ENCODE results near the gene CNGA1.
"Not testable (repeated sequence)": the region's sequence is repeated elsewhere in the genome, so short reads cannot be mapped to it uniquely, and the experiment has no call there.

CNGA1 gene

DNA sequence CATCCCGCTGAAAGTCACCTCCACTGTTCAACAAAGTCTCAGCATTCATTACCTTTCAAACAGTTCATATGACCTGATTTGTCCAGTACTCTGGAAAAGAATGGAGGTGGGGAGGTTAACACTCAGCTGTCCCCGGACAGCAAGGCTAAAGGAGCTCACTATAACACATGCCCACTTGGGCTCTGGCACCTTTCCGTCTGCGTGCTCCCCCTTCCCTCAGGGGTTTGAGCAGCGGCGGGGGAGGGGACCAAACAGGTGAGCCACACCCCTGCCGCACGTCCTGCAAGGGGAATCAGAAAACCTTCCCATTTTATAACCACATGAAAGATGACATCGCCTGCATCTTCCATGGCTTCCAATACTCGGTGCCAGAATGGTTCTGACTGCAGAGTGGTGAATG lies 62.2 kb downstream of the CNGA1 start:
- Histone ChIP-seq H3K4me2 (ENCODE audit: low read length) (no peak overlapping the region), H3K36me3 (ENCODE audit: insufficient read depth, low read length) (no peaks in the 10 kb centered on the region), H3K9me3 (replicated peaks; ENCODE audit: low read length) (no peaks in the 10 kb centered on the region), H3K9ac (ENCODE audit: low read depth, low read length) (no peak overlapping the region), H3K27me3 (ENCODE audit: control insufficient read depth, insufficient read depth, low read length) (peaks cover 18% of the 10 kb centered on the region), H3K4me1 (ENCODE audit: control insufficient read depth, insufficient read depth, low read length) (no peaks in the 10 kb centered on the region), H3K4me3 (ENCODE audit: low read length) (no peak overlapping the region)

DNA sequence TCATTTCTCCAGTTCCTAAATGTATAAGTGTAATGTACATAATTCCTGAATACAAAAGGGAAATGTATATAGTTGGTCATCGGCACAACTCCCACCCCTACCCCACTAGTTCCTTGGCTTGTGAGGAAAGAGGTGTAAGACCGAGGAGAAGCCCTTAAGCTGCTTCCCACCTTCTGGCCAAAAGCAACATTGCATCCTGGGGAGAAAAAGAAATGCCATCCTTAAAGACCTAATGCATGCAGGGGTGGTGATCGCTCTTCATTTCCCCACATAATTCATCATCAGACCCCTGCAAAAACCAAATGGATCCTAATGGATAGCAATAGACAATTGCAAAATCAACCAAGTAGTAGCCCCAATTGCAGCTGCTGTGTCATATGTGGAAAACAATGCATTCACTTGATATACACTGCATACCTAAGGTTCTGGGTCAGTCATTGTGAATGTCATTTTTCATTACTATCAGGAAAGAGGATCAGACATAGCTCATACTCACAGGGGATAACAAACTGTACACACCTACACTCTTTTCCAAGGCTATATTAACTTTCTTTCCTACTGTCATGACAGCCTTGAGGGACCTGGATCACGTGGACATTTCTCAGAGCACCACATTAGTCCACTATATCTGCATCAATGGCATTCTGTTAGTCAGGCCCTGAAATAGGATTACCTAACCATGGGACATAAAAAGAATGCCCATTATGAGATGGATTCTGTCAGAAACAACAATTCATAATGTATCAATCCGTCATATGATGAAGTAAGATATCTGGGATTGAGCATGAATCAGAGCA lies 70.4 kb downstream of the CNGA1 start:
- Histone ChIP-seq H3K27me3 (ENCODE audit: control insufficient read depth, insufficient read depth, low read length) (peaks cover 7% of the 10 kb centered on the region), H3K4me3 (ENCODE audit: low read length) (no peak overlapping the region), H3K36me3 (ENCODE audit: insufficient read depth, low read length) (no peaks in the 10 kb centered on the region), H3K9ac (ENCODE audit: low read depth, low read length) (no peak overlapping the region), H3K4me2 (ENCODE audit: low read length) (no peak overlapping the region), H3K4me1 (ENCODE audit: control insufficient read depth, insufficient read depth, low read length) (no peaks in the 10 kb centered on the region), H3K9me3 (replicated peaks; ENCODE audit: low read length) (no peaks in the 10 kb centered on the region)

DNA sequence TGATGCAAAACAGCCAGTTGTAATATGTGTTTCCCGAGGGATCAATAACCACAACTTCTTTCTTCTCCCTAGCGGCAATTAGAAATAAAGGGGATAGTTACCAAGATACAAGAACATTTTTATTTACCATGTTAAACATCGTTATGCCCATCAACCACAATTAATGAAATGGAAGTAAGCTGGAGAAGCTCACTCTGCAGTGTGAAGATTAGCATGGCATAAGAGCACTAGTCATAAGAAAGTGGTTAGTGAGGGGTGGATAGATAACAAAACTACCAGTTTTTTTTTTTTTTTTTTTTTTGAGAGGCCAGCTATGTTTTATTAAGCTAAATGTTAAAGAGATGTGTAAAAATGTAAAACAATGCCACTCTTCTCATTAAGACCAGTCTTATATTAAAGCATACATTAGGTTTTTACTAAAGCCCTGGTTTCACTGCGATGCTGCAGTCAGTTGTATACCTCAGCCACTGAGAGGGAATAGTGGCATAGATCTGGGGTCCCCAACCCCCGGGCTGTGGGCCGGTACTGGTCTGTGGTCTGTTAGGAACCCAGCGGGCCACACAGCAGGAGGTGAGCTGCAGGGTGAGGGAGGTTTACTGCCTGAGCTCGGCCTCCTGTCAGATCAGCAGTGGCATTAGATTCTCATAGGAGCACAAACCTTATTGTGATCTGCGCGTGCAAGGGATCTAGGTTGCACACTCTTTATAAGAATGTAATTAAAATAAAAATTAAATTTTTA lies 74.2 kb downstream of the CNGA1 start:
- no peak overlapping the region for H3K4me2 ChIP-seq (ENCODE audit: low read length)
- no peak overlapping the region for H3K9ac ChIP-seq (ENCODE audit: low read depth, low read length)
- H3K36me3 ChIP-seq (ENCODE audit: insufficient read depth, low read length) = no peaks in the 10 kb centered on the region
- no peaks in the 10 kb centered on the region for H3K4me1 ChIP-seq (ENCODE audit: control insufficient read depth, insufficient read depth, low read length)
- peaks cover 12% of the 10 kb centered on the region for H3K27me3 ChIP-seq (ENCODE audit: control insufficient read depth, insufficient read depth, low read length)
- no peaks in the 10 kb centered on the region for H3K9me3 ChIP-seq (replicated peaks; ENCODE audit: low read length)
- no peak overlapping the region for H3K4me3 ChIP-seq (ENCODE audit: low read length)

DNA sequence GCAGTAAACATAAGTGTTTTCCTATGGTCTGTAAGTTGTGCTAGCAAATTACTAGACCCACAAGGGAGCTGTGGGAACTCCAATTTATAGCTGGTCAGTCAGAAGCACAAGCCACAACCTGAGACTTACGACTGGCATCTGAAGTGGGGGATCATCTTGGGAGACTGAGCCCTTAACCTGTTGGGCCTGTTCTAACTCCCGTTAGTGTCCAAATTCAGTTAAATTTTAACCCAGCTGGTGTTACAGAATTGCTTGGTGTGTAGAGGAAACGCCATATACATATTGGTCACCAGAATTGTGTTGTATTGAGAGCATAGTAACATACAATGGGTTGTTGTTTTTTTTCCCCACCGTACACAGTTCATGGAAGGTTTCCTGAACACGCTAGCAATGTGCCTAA lies 77.0 kb downstream of the CNGA1 start:
- Histone ChIP-seq H3K4me2 (ENCODE audit: low read length) (no peak overlapping the region), H3K4me3 (ENCODE audit: low read length) (no peak overlapping the region), H3K36me3 (ENCODE audit: insufficient read depth, low read length) (no peaks in the 10 kb centered on the region), H3K9me3 (replicated peaks; ENCODE audit: low read length) (no peaks in the 10 kb centered on the region), H3K27me3 (ENCODE audit: control insufficient read depth, insufficient read depth, low read length) (peaks cover 23% of the 10 kb centered on the region), H3K9ac (ENCODE audit: low read depth, low read length) (no peak overlapping the region), H3K4me1 (ENCODE audit: control insufficient read depth, insufficient read depth, low read length) (no peaks in the 10 kb centered on the region)

DNA sequence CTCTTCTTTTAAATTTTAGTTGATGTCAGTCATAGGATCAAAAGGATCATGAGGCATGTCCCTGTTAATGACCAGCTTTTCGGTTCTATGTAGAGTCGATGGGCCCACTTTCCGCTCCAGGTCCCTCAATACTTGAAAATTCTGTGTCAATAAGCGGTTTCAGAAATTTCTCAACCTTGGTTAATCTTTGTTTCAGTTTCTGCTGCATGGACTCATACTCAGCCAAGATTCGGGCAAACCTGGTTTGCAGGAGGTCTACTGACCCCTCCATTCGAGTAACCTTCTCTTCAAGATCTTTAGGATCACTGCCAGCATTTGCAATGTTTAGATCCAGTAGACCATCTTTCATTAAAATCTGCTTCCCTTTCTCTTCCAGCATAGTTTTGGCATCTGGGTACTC lies 80.1 kb downstream of the CNGA1 start:
- H3K4me1 ChIP-seq (ENCODE audit: control insufficient read depth, insufficient read depth, low read length) = peaks cover 2% of the 10 kb centered on the region
- peaks cover 18% of the 10 kb centered on the region for H3K27me3 ChIP-seq (ENCODE audit: control insufficient read depth, insufficient read depth, low read length)

DNA sequence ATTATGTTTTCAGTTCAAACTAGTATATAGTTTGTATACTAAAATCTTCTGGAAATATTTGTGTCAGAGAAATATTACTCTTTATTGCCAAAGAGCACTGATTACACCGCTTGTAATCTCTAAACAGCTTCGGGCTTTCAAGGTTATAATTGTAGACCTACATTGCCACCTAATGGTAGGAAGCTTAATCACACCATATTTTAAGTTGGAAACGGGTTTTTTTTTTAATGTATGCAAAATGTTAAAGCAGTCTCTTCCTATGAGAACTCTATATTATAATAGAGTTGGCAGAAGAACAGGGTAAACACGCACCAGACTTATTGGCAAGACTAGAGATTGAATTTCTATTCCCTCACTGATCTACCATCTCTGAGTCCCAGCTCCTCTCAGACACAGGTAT lies 82.6 kb downstream of the CNGA1 start:
- Histone ChIP-seq H3K9me3 (replicated peaks; ENCODE audit: low read length) (no peaks in the 10 kb centered on the region), H3K27me3 (ENCODE audit: control insufficient read depth, insufficient read depth, low read length) (peaks cover 13% of the 10 kb centered on the region), H3K4me1 (ENCODE audit: control insufficient read depth, insufficient read depth, low read length) (peaks cover 11% of the 10 kb centered on the region), H3K4me2 (ENCODE audit: low read length) (no peak overlapping the region), H3K36me3 (ENCODE audit: insufficient read depth, low read length) (no peaks in the 10 kb centered on the region), H3K9ac (ENCODE audit: low read depth, low read length) (no peak overlapping the region), H3K4me3 (ENCODE audit: low read length) (no peak overlapping the region)

More for the DNA sequence above, 80.1 kb downstream of the CNGA1 start:
- Histone ChIP-seq H3K36me3 (ENCODE audit: insufficient read depth, low read length) (no peaks in the 10 kb centered on the region), H3K4me2 (ENCODE audit: low read length) (no peak overlapping the region), H3K9ac (ENCODE audit: low read depth, low read length) (no peak overlapping the region), H3K9me3 (replicated peaks; ENCODE audit: low read length) (no peaks in the 10 kb centered on the region), H3K4me3 (ENCODE audit: low read length) (no peak overlapping the region)

DNA sequence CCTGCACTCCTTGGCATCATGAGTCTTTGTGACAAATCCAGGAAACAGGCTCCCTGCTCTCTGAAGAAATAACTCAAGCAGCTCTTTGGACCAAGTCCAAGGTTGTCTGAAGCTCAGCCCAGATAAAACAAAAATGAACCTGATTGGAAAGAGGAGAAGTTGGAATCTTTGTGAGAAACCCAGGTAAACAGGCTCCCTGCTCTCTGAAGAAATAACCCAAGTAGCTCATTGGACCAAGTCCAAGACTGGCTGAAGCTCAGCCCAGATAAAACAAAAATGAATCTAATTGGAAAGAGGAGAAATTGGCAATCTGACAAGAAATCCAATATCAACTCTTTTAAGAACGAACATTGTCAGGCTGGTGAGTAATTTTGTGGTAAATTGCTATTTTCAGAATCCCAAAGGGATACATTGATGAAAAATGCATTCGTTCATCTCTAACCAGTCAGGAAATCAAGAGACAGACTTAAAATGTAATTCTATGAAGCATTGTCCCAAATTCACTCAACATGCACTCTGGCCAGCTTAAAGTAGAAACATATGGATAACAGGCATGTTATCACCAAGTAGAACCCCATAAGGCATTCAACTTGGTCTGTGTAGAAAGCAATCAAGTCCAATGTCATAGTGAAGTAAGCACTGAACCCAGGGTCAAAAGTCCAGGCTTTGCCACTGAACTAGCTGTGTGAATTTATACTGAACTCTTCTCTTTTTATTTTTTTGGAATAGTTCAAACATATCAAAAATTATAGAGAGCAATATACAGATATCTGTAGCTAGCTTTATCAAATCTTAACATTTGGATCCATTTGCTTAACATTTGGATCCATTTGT lies 85.3 kb downstream of the CNGA1 start:
- peaks cover under 1% of the 10 kb centered on the region for H3K27me3 ChIP-seq (ENCODE audit: control insufficient read depth, insufficient read depth, low read length)
- H3K36me3 ChIP-seq (ENCODE audit: insufficient read depth, low read length) = no peaks in the 10 kb centered on the region
- H3K4me1 ChIP-seq (ENCODE audit: control insufficient read depth, insufficient read depth, low read length) = peaks cover 14% of the 10 kb centered on the region
- peak overlapping the region; percentile 30 for H3K4me3 ChIP-seq (ENCODE audit: low read length)
- H3K9me3 ChIP-seq (replicated peaks; ENCODE audit: low read length) = no peaks in the 10 kb centered on the region
- H3K4me2 ChIP-seq (ENCODE audit: low read length) = peak overlapping the region; percentile 51
- no peak overlapping the region for H3K9ac ChIP-seq (ENCODE audit: low read depth, low read length)

DNA sequence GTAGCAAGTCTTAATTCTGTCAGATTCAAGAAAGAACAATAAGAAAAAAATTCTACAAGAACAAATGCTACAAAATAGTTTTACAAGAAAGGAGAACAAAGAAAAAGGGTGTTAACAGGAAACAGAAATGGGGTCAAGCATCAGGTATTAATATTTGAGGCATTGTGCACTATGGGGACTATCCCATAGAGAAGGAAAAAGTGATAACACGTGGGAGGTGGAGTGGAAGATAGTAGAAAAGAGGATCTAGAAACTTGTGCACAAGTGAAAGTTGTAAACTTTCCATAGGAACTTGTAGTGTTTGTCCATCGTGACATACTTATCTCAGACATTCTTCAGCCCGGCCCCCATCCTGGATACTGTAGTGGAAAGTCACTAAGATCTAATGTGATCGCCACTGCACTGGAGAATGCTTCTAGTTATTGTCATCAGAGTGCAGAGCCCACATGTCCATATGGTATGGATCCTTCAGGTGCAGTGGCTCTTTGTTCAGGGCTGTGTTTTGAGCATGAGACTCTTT lies 86.7 kb downstream of the CNGA1 start:
- H3K4me2 ChIP-seq (ENCODE audit: low read length) = no peak overlapping the region
- H3K9ac ChIP-seq (ENCODE audit: low read depth, low read length) = no peak overlapping the region
- peaks cover 14% of the 10 kb centered on the region for H3K4me1 ChIP-seq (ENCODE audit: control insufficient read depth, insufficient read depth, low read length)
- no peaks in the 10 kb centered on the region for H3K9me3 ChIP-seq (replicated peaks; ENCODE audit: low read length)
- H3K4me3 ChIP-seq (ENCODE audit: low read length) = no peak overlapping the region
- H3K36me3 ChIP-seq (ENCODE audit: insufficient read depth, low read length) = no peaks in the 10 kb centered on the region
- H3K27me3 ChIP-seq (ENCODE audit: control insufficient read depth, insufficient read depth, low read length) = no peaks in the 10 kb centered on the region

DNA sequence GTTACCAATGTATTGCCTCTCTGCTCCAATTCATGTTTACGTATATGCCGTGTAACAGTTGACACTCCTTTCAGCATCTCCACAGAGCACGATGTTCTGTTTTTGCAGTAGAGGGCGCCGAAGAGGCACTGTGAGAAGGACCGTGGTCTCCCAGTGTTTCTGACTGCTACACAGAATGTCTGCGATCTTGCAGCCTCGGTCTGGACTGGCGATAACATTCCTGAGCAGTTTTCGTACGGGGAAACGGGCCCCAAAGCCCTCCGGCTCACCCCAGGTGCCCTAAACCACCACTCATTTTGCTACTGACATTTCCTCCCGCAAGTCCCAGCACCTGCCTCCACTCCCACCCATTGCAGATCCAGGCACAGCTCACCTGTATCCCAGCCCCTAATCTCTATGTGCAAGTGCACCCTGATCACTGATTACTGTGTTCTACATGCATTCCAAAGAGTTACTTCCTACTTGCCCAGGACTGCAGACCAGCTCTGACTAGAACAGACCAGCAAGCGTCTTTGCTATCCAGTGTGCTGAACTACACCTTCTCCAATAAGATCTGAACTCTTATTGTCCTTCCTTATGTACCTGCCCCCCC lies 89.7 kb downstream of the CNGA1 start:
- no peak overlapping the region for H3K9ac ChIP-seq (ENCODE audit: low read depth, low read length)
- no peaks in the 10 kb centered on the region for H3K9me3 ChIP-seq (replicated peaks; ENCODE audit: low read length)
- H3K4me3 ChIP-seq (ENCODE audit: low read length) = peak overlapping the region; percentile 40
- H3K27me3 ChIP-seq (ENCODE audit: control insufficient read depth, insufficient read depth, low read length) = no peaks in the 10 kb centered on the region
- peak overlapping the region; percentile 76 for H3K4me2 ChIP-seq (ENCODE audit: low read length)
- H3K4me1 ChIP-seq (ENCODE audit: control insufficient read depth, insufficient read depth, low read length) = peaks cover 14% of the 10 kb centered on the region
- H3K36me3 ChIP-seq (ENCODE audit: insufficient read depth, low read length) = no peaks in the 10 kb centered on the region

DNA sequence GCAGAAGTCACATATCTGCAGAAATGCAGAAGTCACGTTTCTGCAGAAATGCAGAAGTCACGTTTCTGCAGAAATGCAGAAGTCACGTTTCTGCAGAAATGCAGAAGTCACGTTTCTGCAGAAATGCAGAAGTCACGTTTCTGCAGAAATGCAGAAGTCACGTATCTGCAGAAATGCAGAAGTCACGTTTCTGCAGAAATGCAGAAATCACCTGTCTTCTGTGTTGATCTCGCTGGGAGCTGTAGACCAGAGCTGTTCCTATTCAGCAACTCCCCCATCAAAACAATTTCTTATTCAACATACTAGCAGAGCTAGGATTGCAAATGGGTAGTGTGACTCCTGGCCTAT lies 93.2 kb downstream of the CNGA1 start:
- H3K4me1 ChIP-seq (ENCODE audit: control insufficient read depth, insufficient read depth, low read length); H3K9ac ChIP-seq (ENCODE audit: low read depth, low read length); H3K9me3 ChIP-seq (replicated peaks; ENCODE audit: low read length); H3K4me2 ChIP-seq (ENCODE audit: low read length); H3K36me3 ChIP-seq (ENCODE audit: insufficient read depth, low read length); H3K4me3 ChIP-seq (ENCODE audit: low read length); H3K27me3 ChIP-seq (ENCODE audit: control insufficient read depth, insufficient read depth, low read length): not testable (repeated sequence)

All from skeletal muscle satellite cell (primary cell).